Retinal pigment epithelial cell (primary cell): ENCODE results near the gene PLS3.

Experiments
- DNase-seq: peaks from one replicate; pipeline ENCODE4 v3.0.0-alpha.2; 2010; ENCODE audit warnings: low read depth
- H3K4me3 ChIP-seq: 2 replicates; pipeline ENCODE4 v1.5.1; 2011; ENCODE audit warnings: mild to moderate bottlenecking, low read length, control low read depth, moderate library complexity
- TF ChIP-seq, protein P1 (sequence below): conservative IDR thresholded peaks from 2 replicates; pipeline ENCODE4 v1.5.1; 2011; ENCODE audit warnings: low read depth, low read length, control low read depth, inconsistent platforms

Gene PLS3, protein sequence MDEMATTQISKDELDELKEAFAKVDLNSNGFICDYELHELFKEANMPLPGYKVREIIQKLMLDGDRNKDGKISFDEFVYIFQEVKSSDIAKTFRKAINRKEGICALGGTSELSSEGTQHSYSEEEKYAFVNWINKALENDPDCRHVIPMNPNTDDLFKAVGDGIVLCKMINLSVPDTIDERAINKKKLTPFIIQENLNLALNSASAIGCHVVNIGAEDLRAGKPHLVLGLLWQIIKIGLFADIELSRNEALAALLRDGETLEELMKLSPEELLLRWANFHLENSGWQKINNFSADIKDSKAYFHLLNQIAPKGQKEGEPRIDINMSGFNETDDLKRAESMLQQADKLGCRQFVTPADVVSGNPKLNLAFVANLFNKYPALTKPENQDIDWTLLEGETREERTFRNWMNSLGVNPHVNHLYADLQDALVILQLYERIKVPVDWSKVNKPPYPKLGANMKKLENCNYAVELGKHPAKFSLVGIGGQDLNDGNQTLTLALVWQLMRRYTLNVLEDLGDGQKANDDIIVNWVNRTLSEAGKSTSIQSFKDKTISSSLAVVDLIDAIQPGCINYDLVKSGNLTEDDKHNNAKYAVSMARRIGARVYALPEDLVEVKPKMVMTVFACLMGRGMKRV

GRCh38 chrX:115560978-115561604 is at the start of gene PLS3:
Gene PLS3 (plus strand): TSS chrX:115561174. CDS start chrX:115610251, 49,077 bp downstream.
- TF ChIP-seq, protein P1, sequence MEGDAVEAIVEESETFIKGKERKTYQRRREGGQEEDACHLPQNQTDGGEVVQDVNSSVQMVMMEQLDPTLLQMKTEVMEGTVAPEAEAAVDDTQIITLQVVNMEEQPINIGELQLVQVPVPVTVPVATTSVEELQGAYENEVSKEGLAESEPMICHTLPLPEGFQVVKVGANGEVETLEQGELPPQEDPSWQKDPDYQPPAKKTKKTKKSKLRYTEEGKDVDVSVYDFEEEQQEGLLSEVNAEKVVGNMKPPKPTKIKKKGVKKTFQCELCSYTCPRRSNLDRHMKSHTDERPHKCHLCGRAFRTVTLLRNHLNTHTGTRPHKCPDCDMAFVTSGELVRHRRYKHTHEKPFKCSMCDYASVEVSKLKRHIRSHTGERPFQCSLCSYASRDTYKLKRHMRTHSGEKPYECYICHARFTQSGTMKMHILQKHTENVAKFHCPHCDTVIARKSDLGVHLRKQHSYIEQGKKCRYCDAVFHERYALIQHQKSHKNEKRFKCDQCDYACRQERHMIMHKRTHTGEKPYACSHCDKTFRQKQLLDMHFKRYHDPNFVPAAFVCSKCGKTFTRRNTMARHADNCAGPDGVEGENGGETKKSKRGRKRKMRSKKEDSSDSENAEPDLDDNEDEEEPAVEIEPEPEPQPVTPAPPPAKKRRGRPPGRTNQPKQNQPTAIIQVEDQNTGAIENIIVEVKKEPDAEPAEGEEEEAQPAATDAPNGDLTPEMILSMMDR, result no peak
- peak within 1 kb of the TSS; percentile 74 for H3K4me3 ChIP-seq
- peak; percentile 53 for DNase-seq

DNA sequence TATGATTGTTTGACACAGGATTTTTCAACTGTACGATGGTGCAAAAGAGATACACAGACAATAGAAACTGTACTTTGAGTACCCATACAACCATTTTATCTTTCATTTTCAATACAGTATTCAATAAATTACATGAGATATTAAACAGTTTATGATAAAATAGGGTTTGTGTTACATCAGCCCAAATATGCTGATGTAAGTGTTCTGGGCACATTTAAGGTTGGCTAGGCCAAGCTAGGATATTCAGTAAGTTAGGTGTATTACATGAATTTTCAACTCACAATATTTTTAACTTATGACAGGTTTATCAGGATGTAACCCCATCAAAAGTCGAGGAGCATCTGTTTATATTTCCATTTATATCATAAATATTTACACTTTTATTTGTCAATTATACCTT is 42.9 kb upstream of the PLS3 start:
- DNase-seq, result no peak
- no peak overlapping the region for H3K4me3 ChIP-seq
- TF ChIP-seq, protein P1, result no peak

DNA sequence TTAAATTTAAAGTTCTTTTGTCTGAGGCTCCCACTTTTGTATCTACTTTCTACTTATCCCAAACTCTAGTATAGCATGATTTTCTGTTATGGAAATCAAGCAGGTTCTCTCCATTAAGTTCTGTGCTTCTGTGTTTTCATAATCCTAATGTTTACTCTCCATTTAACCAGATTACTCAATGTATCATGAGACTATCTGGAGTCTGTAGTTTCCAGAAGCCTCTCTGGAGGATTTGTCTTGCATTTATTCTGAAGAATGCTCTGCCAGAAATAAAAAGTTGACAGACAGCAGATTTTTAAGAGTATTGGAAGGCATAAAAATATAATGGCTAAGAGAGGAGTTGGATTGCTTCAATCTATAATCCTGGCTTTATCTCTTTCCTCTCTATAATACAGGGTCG is 39.2 kb upstream of the PLS3 start:
- no peak overlapping the region for H3K4me3 ChIP-seq
- TF ChIP-seq, protein P1, result no peak
- no peak for DNase-seq

DNA sequence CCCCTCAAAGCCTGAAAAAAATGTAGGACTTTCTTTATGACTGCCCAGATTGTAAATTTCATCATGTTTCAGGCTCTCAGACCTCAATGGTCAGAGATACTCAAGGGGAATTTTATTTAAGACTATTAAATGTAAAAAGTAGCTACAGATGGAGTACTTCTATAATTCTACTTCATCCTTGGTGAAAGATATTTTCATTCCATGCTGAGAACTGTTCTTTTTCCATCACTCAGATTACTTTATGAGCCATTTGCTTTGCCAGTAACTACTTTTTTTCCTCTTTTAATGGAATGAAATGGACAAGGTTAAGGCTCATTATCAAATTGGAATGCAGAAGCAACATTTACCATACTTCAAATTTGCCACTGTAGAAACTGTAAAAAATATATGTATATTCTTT is 38.0 kb upstream of the PLS3 start:
- no peak for DNase-seq
- TF ChIP-seq, protein P1, result no peak
- no peak overlapping the region for H3K4me3 ChIP-seq

DNA sequence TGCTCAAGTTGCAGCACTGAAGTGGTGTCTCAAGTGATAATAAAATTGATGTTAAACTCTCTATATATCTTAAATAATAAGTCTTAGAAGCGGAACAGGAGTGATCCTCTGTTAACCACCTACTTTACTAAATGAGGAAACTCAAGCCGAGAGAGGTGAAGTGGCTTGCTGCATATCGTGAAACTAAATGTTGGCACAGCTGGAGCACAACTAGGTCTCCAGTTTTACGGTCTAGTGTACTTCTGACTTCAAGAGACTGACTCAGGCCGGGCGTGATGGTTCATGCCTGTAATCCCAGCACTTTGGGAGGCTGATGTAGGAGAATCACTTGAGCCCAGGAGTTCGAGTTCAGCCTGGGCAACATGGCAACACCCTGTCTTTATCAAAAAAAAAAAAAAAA is 35.5 kb upstream of the PLS3 start:
- TF ChIP-seq, protein P1, result no peak
- DNase-seq, result no peak
- no peak overlapping the region for H3K4me3 ChIP-seq

- DNase-seq, result no peak
- TF ChIP-seq, protein P1, result no peak
These were observed 29.1 kb upstream of the PLS3 start for GRCh38 chrX:115531818-115532403.

More at GRCh38 chrX:115531818-115532403, 29.1 kb upstream of the PLS3 start:
- no peak overlapping the region for H3K4me3 ChIP-seq
